Heart right ventricle (tissue), 16 donors: ENCODE measurements around the gene IMMP2L. TPM values are rescaled to one million over a fixed set of nuclear protein-coding genes. Genes with fewer than 3 reads are reported as not detected.

ENCODE experiments used
- ATAC-seq, 8 donors: fragments of 200-7000 bp; cut with Tn5 transposase; one replicate each; pipeline ENCODE4 v1.9.1; 2020; ENCODE audit warnings: mild to moderate bottlenecking in 8 of 8, moderate library complexity in 8 of 8, moderate number of reproducible peaks in 1 of 8
- DNase-seq, 2 donors: peaks; one replicate each; pipeline ENCODE4 v3.0.0-alpha.2; 2020
- H3K27ac ChIP-seq, 10 donors: fragments of 200-600 bp; sonication (generic) in 2 of 10; one replicate each; pipeline versions ENCODE4 v1.5.0 to v1.8.0; 2020 to 2022; ENCODE audit warnings: mild to moderate bottlenecking in 3 of 10
- H3K27me3 ChIP-seq, 7 donors: fragments of 200-600 bp; one replicate each; pipeline ENCODE4 v1.8.0; 2021 to 2022; ENCODE audit warnings: mild to moderate bottlenecking in 2 of 7
- H3K36me3 ChIP-seq, 9 donors: fragments of 200-600 bp; sonication (generic) in 1 of 9; one replicate each; pipeline versions ENCODE4 v1.5.0 to v1.8.0; 2020 to 2022; ENCODE audit warnings: mild to moderate bottlenecking in 2 of 9
- H3K4me1 ChIP-seq, 9 donors: fragments of 200-600 bp; sonication (generic) in 1 of 9; one replicate each; pipeline versions ENCODE4 v1.5.0 to v1.8.0; 2020 to 2022; ENCODE audit warnings: mild to moderate bottlenecking in 4 of 9
- H3K4me3 ChIP-seq, 10 donors: fragments of 200-600 bp; sonication (generic) in 2 of 10; one replicate each; pipeline versions ENCODE4 v1.5.0 to v1.8.0; 2020 to 2022; ENCODE audit warnings: mild to moderate bottlenecking in 7 of 10, moderate library complexity in 2 of 10
- H3K9me3 ChIP-seq, 11 donors: fragments of 200-600 bp in 10 of 11; sonication (generic) in 2 of 11; one replicate each; pipeline versions ENCODE4 v1.5.0 to v1.8.0; 2013 to 2022; ENCODE audit warnings: mild to moderate bottlenecking in 2 of 11, control low read depth in 1 of 11, moderate library complexity in 1 of 11
- CTCF ChIP-seq, 9 donors: fragments of 200-600 bp; sonication (generic) in 2 of 9; IDR thresholded peaks; one replicate each; pipeline versions ENCODE4 v1.5.0 to v1.8.0; 2021 to 2022; ENCODE audit warnings: antibody characterized with exemption in 9 of 9, mild to moderate bottlenecking in 5 of 9, moderate library complexity in 1 of 9
- WGBS, 2 donors: extraction: QIAGEN DNeasy Blood & Tissue Kit; methylation state at CpG; one replicate each; pipeline ENCODE4 v1.1.7; 2013; ENCODE audit warnings: inconsistent platforms in 1 of 2; 5-methylcytosine and 5-hydroxymethylcytosine counted together
- intact Hi-C, 10 donors: fragments of 100-400 bp; cut with DNase I; formaldehyde crosslinking; loops; one replicate each; pipeline versions ENCODE4 v1.11.1 to v1.14.2; 2022
- polyA plus RNA-seq, 2 donors: library from polyadenylated mRNA; stranded (reverse); fragments of 200-250 nt; gene quantifications; one replicate each; pipeline ENCODE4 v1.2.3, GENCODE V29; 2013
- total RNA-seq, 10 donors: library from RNA; stranded (reverse); fragmentation: NEBNext Ultra II Directional in 3 of 10; extraction: Animal tissue kit (Norgen Biotek cat#: 25700) in 3 of 10; gene quantifications; one replicate each; pipeline versions ENCODE4 v1.2.1 to v1.2.4, GENCODE V29; 2021 to 2023
- donor health status: Arrhythmogenic right ventricular cardiomyopathy.
- donor health status: ischemic (EF 13 %, LVEDD 7.1; RV severe dilation, severe dysfunction).
- donor health status: healthy with polysubstance abuse.
- donor health status: DM: no; HTN: yes; CAD: no.
- donor health status: DM: no; HTN: no; CAD: no.
- donor health status: ischemic (EF 25% LVEDD 6.9; RV normal size, moderate dysfunction).
- donor health status: ischemic (EF 25% LVEDD 5.7; RV mildly dilated, moderate dysfunction).
- donor health status: healthy.
- donor health status: DM: yes; HTN: yes; CAD: no.
- donor health status: Ischemic cardiomyopathy.
- donor health status: ischemic (EF 35%, LVEDD 5.7; RV mildly dilated, moderate dysfunction).
- donor health status: nonischemic (EF 11% LVEDD 7.7; RV severe dilation, severe dysfunction).
- donor health status: DM: yes; HTN: yes; CAD: no.
- donor health status: PGD.
- donor health status: ischemic (EF 29% LVEDD 5.4; RV normal size, mild dysfunction).
- donor health status: nonischemic (EF 23%, LVEDD 6.1; RV moderate dilation, normal function).

IMMP2L gene
- total and polyA plus RNA-seq, 12 donors = 4.3 to 20.8 (median 17.3) TPM

DNA sequence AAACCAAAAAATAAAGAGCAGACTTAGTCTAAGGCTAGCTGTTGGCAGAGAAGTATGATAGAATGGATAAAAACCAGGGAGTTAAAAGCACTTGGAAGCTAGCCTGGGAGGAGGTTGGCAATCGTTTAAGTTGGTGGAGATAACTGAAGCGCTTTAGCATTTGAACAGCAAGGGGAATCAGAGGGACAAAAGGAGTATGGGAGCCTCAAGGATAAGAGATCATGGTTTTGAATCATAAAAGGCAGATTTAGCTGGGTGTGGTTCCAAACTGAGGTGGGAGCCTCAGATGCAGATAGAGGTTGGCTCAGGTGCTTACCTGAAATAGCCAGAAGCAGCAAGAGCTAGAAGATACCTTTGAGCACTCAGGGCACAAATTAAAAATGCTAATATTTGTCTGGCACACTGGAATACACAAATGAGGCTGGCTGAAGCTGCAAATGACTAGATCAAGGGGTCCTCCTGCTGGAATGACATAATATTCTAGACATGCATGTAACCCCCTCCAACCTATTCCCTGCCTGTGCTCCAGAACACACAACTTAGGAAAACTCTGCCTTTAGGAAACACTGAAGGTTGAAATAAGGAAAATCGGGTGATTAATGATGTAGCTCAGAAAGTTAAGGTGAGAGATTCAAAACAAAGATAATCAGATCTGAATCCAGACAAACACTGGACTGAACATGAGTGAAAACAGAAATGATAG lies 843.6 kb downstream of the IMMP2L start:
- DNase-seq = no peak
- ATAC-seq = no peak
- Histone ChIP-seq H3K9me3 (no peaks in the 10 kb centered on the region), H3K4me1 (no peaks in the 10 kb centered on the region), H3K36me3 (no peaks in the 10 kb centered on the region), H3K4me3 (no peak overlapping the region), H3K27me3 (no peaks in the 10 kb centered on the region), H3K27ac (no peak overlapping the region)
- 57% methylated on average over 3 of the region's 3 CpGs for WGBS, 2 donors
- intact Hi-C loops = no loop called here
- no peak for TF ChIP-seq CTCF (IDR thresholded peaks at IDR 0.05)

GRCh38 chr7:110704225-110704624 lies 858.1 kb downstream of the IMMP2L start:
- ATAC-seq (no peak), DNase-seq (no peak)
- Histone ChIP-seq H3K27me3 (no peaks in the 10 kb centered on the region), H3K9me3 (peaks cover 0 to 6% (median 0%) of the 10 kb centered on the region in 11 donors), H3K4me3 (no peak overlapping the region), H3K27ac (no peak overlapping the region), H3K4me1 (no peaks in the 10 kb centered on the region), H3K36me3 (no peaks in the 10 kb centered on the region)
- no peak for TF ChIP-seq CTCF (IDR thresholded peaks at IDR 0.05)
- 96 to 98% methylated on average over 2 of the region's 2 CpGs for WGBS, 2 donors
- intact Hi-C loops = no loop called here

DNA sequence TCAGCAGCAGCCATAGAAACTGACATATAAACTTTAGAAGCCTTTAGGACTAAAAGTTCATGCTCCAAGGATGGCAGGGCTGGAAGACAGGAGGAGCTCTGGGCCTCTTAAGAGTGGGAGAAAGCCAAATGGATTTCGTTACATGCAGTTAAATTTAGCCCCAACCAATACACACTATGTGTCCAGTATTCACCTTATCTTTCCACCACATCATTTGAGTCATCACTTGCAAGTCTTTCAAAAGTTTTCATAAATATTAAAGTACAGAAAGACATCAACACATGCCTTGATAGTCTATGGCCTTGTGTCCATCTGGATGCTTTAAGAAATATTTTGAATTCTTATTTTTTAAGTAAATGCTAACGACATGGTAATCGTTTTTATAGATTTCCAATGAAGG lies 863.7 kb downstream of the IMMP2L start:
- Histone ChIP-seq H3K36me3 (no peaks in the 10 kb centered on the region), H3K27ac (no peak overlapping the region), H3K9me3 (no peaks in the 10 kb centered on the region), H3K4me3 (no peak overlapping the region), H3K4me1 (no peaks in the 10 kb centered on the region), H3K27me3 (no peaks in the 10 kb centered on the region)
- no peak for DNase-seq
- intact Hi-C loops = no loop called here
- ATAC-seq = no peak
- TF ChIP-seq CTCF (IDR thresholded peaks at IDR 0.05) = no peak
- WGBS, 2 donors = 84 to 86% methylated on average over 3 of the region's 3 CpGs

- Histone ChIP-seq H3K4me3 (no peak overlapping the region), H3K36me3 (no peaks in the 10 kb centered on the region), H3K9me3 (peaks cover 0 to 4% (median 0%) of the 10 kb centered on the region in 11 donors), H3K27ac (no peak overlapping the region), H3K27me3 (no peaks in the 10 kb centered on the region), H3K4me1 (no peaks in the 10 kb centered on the region)
- no peak for TF ChIP-seq CTCF (IDR thresholded peaks at IDR 0.05)
- DNase-seq (no peak), ATAC-seq (no peak)
- intact Hi-C loops = no loop called here
Measured at GRCh38 chr7:110693344-110693743, 868.9 kb downstream of the IMMP2L start.
